Ovary (tissue), 9 donors: Measurements from ENCODE around the gene PLEKHA7. TPM values are rescaled to one million over a fixed set of nuclear protein-coding genes. Genes with fewer than 3 reads are reported as not detected.

Experiments used
- DNase-seq, 5 donors: peaks; one replicate each; pipeline ENCODE4 v3.0.0-alpha.2; 2019 to 2020
- H3K27ac ChIP-seq, 2 donors: fragments of 200-600 bp; one replicate each; pipeline versions ENCODE4 v1.5.1 to v1.8.0; 2019 to 2022
- H3K27me3 ChIP-seq: fragments of 200-600 bp; one replicate; pipeline ENCODE4 v1.8.0; 2022
- H3K36me3 ChIP-seq: fragments of 200-600 bp; sonication (generic); one replicate; pipeline ENCODE4 v1.5.1; 2019
- H3K4me1 ChIP-seq: one replicate; pipeline ENCODE4 v1.8.1; 2013; ENCODE audit warnings: mild to moderate bottlenecking, moderate library complexity; ENCODE audit not compliant: insufficient read depth
- H3K4me3 ChIP-seq: fragments of 200-600 bp; sonication (generic); one replicate; pipeline ENCODE4 v1.5.1; 2017
- H3K9me3 ChIP-seq, 2 donors: fragments of 200-600 bp in 1 of 2; sonication (generic) in 1 of 2; one replicate each; pipeline versions ENCODE4 v1.5.1 to v1.8.1; 2013 to 2019; ENCODE audit warnings: mild to moderate bottlenecking in 1 of 2, moderate library complexity in 1 of 2
- EP300 ChIP-seq: sonication (generic); formaldehyde crosslinking; IDR thresholded peaks from one replicate; pipeline ENCODE4 v1.6.1; 2017; ENCODE audit warnings: antibody characterized with exemption
- POLR2A ChIP-seq: fragments of 450-650 bp; IDR thresholded peaks from one replicate; pipeline ENCODE4 v1.6.1; 2017; ENCODE audit warnings: antibody characterized with exemption, mild to moderate bottlenecking, moderate library complexity
- WGBS, 3 donors: extraction: QIAGEN DNeasy Blood & Tissue Kit in 1 of 3; methylation state at CpG; one replicate each; pipeline versions ENCODE4 v1.1.5 to v1.1.7; 2013 to 2017; 5-methylcytosine and 5-hydroxymethylcytosine counted together
- intact Hi-C, 4 donors: fragments of 100-400 bp; cut with DNase I; formaldehyde crosslinking; loops; one replicate each; pipeline versions ENCODE4 v1.11.0 to v1.15.1; 2022 to 2023
- polyA plus RNA-seq, 2 donors: library from polyadenylated mRNA; stranded (reverse); fragments of 200-250 nt in 1 of 2; fragments of 350-450 nt in 1 of 2; fragmentation: Illumina TruSeq in 1 of 2; extraction: RNeasy Lipid Tissue Mini Kit (QIAGEN cat#74804) in 1 of 2; gene quantifications; one replicate each; pipeline ENCODE4 v1.2.3, GENCODE V29; 2013 to 2014
- total RNA-seq, 7 donors: library from RNA; depleted of rRNA in 2 of 7; stranded (reverse); fragments of >200 nt in 2 of 7; fragmentation: NEBNext Ultra II Directional in 3 of 7; extraction: Animal tissue kit (Norgen Biotek cat#: 25700) in 3 of 7; gene quantifications; one replicate each; pipeline versions ENCODE4 v1.1.0 to v1.2.4, GENCODE V29; 2016 to 2023
- TF ChIP-seq, protein P1 (sequence below), 3 donors: fragments of 450-650 bp in 2 of 3; fragments of 200-600 bp in 1 of 3; IDR thresholded peaks; one replicate each; pipeline versions ENCODE4 v1.5.1 to v1.8.0; 2016 to 2022; ENCODE audit warnings: antibody characterized with exemption in 3 of 3, mild to moderate bottlenecking in 1 of 3
- donor health status: DM: no; HTN: no; CAD: no; lungs with moderate emphysema.
- donor health status: DM: no; HTN: no; CAD: no.
- donor health status: Bipolar disorder and iron deficiency.
- donor health status: DM: yes; HTN: yes; CAD: no.
- donor health status: DM: no; HTN: no; CAD: no.
- donor health status: DM: yes; HTN: yes; CAD: no.

Gene PLEKHA7
- total and polyA plus RNA-seq, 9 donors: 9.6 to 29.5 (median 15.9) TPM

DNA sequence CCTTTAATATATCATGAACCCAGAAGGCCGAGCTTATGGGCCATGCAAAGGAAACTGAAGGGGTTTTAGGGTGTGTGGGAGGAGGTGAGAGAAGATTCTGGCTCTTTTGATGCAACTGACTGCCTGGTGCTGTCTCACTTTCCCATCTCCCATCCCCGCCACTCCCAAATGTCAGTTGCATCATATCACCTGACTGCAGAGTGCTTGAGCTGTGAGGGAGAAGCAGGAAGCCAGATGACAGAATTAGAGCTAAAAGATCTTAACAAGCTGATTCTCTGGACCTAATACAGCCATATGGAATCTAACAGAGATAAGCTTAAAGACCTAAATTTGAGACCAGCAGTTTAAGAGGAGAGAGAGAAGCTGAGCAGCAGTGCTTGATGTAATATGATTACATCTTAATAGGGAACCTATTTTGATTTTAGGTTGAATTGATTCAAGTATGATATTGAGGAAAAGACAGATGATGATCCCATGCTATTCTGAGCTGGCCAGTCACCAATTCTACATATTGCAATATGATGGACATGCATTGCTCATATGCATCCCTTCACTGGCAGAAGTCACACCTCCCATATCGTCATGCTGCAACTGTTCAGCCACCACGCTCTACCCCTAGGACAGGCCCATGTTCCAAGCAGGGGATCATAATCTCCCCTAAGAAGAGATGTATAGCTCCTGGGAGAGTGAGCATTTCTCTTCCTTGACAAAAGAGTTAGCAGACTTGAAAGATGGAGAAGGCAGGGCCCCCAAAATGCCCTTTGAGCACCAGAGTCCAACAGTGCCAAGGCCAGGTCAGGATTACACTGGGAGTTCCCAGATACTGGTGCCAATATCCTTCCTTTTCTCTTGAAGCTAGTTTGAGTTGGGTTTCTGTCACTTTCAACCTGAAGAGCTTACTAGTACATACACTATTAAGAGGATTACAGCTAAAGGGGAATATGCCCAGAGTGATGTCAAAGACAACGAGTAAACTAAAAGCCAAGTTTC, 44.9 kb downstream of the PLEKHA7 start:
- H3K36me3 ChIP-seq: no peaks in the 10 kb centered on the region
- H3K27ac ChIP-seq: no peak overlapping the region
- intact Hi-C loops: no loop called here
- H3K9me3 ChIP-seq: no peaks in the 10 kb centered on the region
- H3K27me3 ChIP-seq: no peaks in the 10 kb centered on the region
- no peak overlapping the region for H3K4me3 ChIP-seq
- WGBS, 3 donors: 68 to 72% (median 71%) methylated on average over 5 of the region's 5 CpGs
- TF ChIP-seq POLR2A (no peak), EP300 (no peak)
- TF ChIP-seq, protein P1, sequence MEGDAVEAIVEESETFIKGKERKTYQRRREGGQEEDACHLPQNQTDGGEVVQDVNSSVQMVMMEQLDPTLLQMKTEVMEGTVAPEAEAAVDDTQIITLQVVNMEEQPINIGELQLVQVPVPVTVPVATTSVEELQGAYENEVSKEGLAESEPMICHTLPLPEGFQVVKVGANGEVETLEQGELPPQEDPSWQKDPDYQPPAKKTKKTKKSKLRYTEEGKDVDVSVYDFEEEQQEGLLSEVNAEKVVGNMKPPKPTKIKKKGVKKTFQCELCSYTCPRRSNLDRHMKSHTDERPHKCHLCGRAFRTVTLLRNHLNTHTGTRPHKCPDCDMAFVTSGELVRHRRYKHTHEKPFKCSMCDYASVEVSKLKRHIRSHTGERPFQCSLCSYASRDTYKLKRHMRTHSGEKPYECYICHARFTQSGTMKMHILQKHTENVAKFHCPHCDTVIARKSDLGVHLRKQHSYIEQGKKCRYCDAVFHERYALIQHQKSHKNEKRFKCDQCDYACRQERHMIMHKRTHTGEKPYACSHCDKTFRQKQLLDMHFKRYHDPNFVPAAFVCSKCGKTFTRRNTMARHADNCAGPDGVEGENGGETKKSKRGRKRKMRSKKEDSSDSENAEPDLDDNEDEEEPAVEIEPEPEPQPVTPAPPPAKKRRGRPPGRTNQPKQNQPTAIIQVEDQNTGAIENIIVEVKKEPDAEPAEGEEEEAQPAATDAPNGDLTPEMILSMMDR (IDR thresholded peaks at IDR 0.05): no peak
- DNase-seq: no peak
- no peaks in the 10 kb centered on the region for H3K4me1 ChIP-seq

- TF ChIP-seq POLR2A (no peak), EP300 (no peak)
- TF ChIP-seq, protein P1 (IDR thresholded peaks at IDR 0.05): no peak
- Histone ChIP-seq H3K27ac (no peak overlapping the region), H3K9me3 (no peaks in the 10 kb centered on the region), H3K4me1 (no peaks in the 10 kb centered on the region), H3K27me3 (no peaks in the 10 kb centered on the region), H3K36me3 (no peaks in the 10 kb centered on the region), H3K4me3 (no peak overlapping the region)
- DNase-seq: no peak
- intact Hi-C loops: no loop called here
- WGBS, 3 donors: 81 to 87% (median 85%) methylated on average over 2 of the region's 2 CpGs
Observed at GRCh38 chr11:16968196-16968595, 46.0 kb downstream of the PLEKHA7 start.

- no peak overlapping the region for H3K4me3 ChIP-seq
- no peak overlapping the region for H3K27ac ChIP-seq
- no peaks in the 10 kb centered on the region for H3K36me3 ChIP-seq
- WGBS, 3 donors: 76 to 78% (median 76%) methylated on average over 6 of the region's 6 CpGs
- H3K27me3 ChIP-seq: no peaks in the 10 kb centered on the region
- no peaks in the 10 kb centered on the region for H3K9me3 ChIP-seq
- intact Hi-C loops: no loop called here
- no peaks in the 10 kb centered on the region for H3K4me1 ChIP-seq
- TF ChIP-seq EP300: no peak
- TF ChIP-seq, protein P1 (IDR thresholded peaks at IDR 0.05): no peak
- no peak for DNase-seq
Observed at GRCh38 chr11:16966930-16967671, 47.1 kb downstream of the PLEKHA7 start.

DNA sequence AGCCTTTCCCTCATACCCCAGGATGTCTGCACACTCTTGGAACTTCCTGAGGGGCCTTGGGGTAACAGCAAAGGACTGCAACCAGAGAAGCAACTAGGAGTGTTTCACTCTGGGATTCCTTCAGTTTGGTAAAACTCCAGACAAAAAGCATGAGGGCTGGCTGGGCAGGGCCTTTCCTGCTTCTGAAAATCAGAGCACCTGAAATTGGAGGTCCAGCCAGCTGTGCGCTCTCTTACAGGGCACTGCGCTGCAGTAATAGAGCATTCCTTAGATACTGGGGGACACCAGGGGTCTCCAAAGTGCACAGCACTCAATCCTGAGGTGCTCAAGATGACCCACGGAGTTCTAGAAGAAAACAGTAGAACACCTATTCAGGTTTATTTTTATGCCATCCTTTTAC, 49.7 kb downstream of the PLEKHA7 start:
- no peak overlapping the region for H3K4me3 ChIP-seq
- no peaks in the 10 kb centered on the region for H3K9me3 ChIP-seq
- TF ChIP-seq, protein P1 (IDR thresholded peaks at IDR 0.05): no peak
- TF ChIP-seq EP300 (no peak), POLR2A (no peak)
- 93 to 96% (median 95%) methylated on average over 3 of the region's 3 CpGs for WGBS, 3 donors
- no peak overlapping the region for H3K27ac ChIP-seq
- H3K27me3 ChIP-seq: no peaks in the 10 kb centered on the region
- DNase-seq: no peak
- no peaks in the 10 kb centered on the region for H3K36me3 ChIP-seq
- intact Hi-C loops: no loop called here
- no peaks in the 10 kb centered on the region for H3K4me1 ChIP-seq
